Large intestine (tissue), 3 donors: ENCODE results near the gene RILPL2. TPM values are rescaled to one million over a fixed set of nuclear protein-coding genes. Genes with fewer than 3 reads are reported as not detected.
A peak's percentile ranks its signal among the peaks of the same experiment; 100 is the strongest.
"Not testable (repeated sequence)": the region's sequence is repeated elsewhere in the genome, so short reads cannot be mapped to it uniquely, and the experiment has no call there.

ENCODE experiments used
- DNase-seq, 2 donors: peaks; one replicate each; pipeline versions ENCODE4 v3.0.0 to v3.0.0-alpha.2; 2013
- H3K27ac ChIP-seq: one replicate; pipeline ENCODE4 v1.5.1; 2013; ENCODE audit warnings: low read length
- H3K27me3 ChIP-seq: 2 replicates; pipeline ENCODE4 v1.6.1; 2013; ENCODE audit warnings: low read length; ENCODE audit not compliant: control insufficient read depth, insufficient read depth
- H3K36me3 ChIP-seq: 2 replicates; pipeline ENCODE4 v1.6.1; 2013; ENCODE audit warnings: low read length; ENCODE audit not compliant: control insufficient read depth, insufficient read depth
- H3K4me1 ChIP-seq: one replicate; pipeline ENCODE4 v1.6.1; 2013; ENCODE audit warnings: low read length; ENCODE audit not compliant: control insufficient read depth, insufficient read depth
- H3K4me3 ChIP-seq: one replicate; pipeline ENCODE4 v1.5.1; 2013; ENCODE audit warnings: low read length
- H3K9me3 ChIP-seq: one replicate; pipeline ENCODE4 v1.6.1; 2013; ENCODE audit warnings: mild to moderate bottlenecking, low read depth, low read length, moderate library complexity; ENCODE audit not compliant: control insufficient read depth
- whole genome bisulfite sequencing: methylation state at CpG from one replicate; pipeline ENCODE4 v1.1.5; 2013; ENCODE audit warnings: low lambda C conversion rate; ENCODE audit not compliant: insufficient coverage; 5-methylcytosine and 5-hydroxymethylcytosine counted together
- polyA plus RNA-seq: library from polyadenylated mRNA; unstranded; fragments of 120-200 nt; gene quantifications from one replicate; pipeline ENCODE4 v1.2.1, GENCODE V29; 2013

Gene RILPL2
- polyA plus RNA-seq, 1 donor = 1.7 TPM

GRCh38 chr12:123384318-123384993, 52.0 kb downstream of the RILPL2 start:
- WGBS = 0% methylated on average over 1 of the region's 41 CpGs
- DNase-seq = peak in 1 of 2 donors; percentile 20
- H3K36me3 ChIP-seq = no peaks in the 10 kb centered on the region

GRCh38 chr12:123382684-123383083, 53.8 kb downstream of the RILPL2 start:
- peaks cover 14% of the 10 kb centered on the region for H3K4me1 ChIP-seq
- DNase-seq = no peak
- H3K4me3 ChIP-seq = no peak overlapping the region
- no peaks in the 10 kb centered on the region for H3K36me3 ChIP-seq
- no CpG with 5 or more reads among the region's 14 CpGs for WGBS
- no peak overlapping the region for H3K27ac ChIP-seq
- no peaks in the 10 kb centered on the region for H3K27me3 ChIP-seq
- H3K9me3 ChIP-seq = no peaks in the 10 kb centered on the region

More at GRCh38 chr12:123384318-123384993, 52.0 kb downstream of the RILPL2 start:
- no peaks in the 10 kb centered on the region for H3K27me3 ChIP-seq
- peak overlapping the region; percentile 72 for H3K4me3 ChIP-seq
- peaks cover 20% of the 10 kb centered on the region for H3K4me1 ChIP-seq
- peak overlapping the region; percentile 30 for H3K27ac ChIP-seq
- H3K9me3 ChIP-seq = no peaks in the 10 kb centered on the region

- no peak overlapping the region for H3K4me3 ChIP-seq
- no CpG with 5 or more reads among the region's 5 CpGs for WGBS
- no peak for DNase-seq
- no peaks in the 10 kb centered on the region for H3K4me1 ChIP-seq
- no peaks in the 10 kb centered on the region for H3K27me3 ChIP-seq
- no peaks in the 10 kb centered on the region for H3K36me3 ChIP-seq
- H3K27ac ChIP-seq = no peak overlapping the region
- no peaks in the 10 kb centered on the region for H3K9me3 ChIP-seq
Measured at GRCh38 chr12:123379391-123379790, 57.1 kb downstream of the RILPL2 start.

GRCh38 chr12:123372415-123372814, 64.1 kb downstream of the RILPL2 start:
- WGBS = 20% methylated on average over 1 of the region's 5 CpGs
- H3K36me3 ChIP-seq = not testable (repeated sequence)

GRCh38 chr12:123371667-123372368, 64.7 kb downstream of the RILPL2 start:
- H3K36me3 ChIP-seq, DNase-seq, H3K4me3 ChIP-seq, H3K9me3 ChIP-seq, H3K27ac ChIP-seq, H3K4me1 ChIP-seq, H3K27me3 ChIP-seq: not testable (repeated sequence)
- WGBS = no CpG with 5 or more reads among the region's 48 CpGs

More at GRCh38 chr12:123372415-123372814, 64.1 kb downstream of the RILPL2 start:
- H3K9me3 ChIP-seq, H3K27me3 ChIP-seq, DNase-seq, H3K4me1 ChIP-seq, H3K27ac ChIP-seq, H3K4me3 ChIP-seq: not testable (repeated sequence)

GRCh38 chr12:123369229-123369628, 67.3 kb downstream of the RILPL2 start:
- Histone ChIP-seq H3K4me3 (no peak overlapping the region), H3K36me3 (no peaks in the 10 kb centered on the region), H3K27ac (no peak overlapping the region), H3K4me1 (no peaks in the 10 kb centered on the region), H3K27me3 (no peaks in the 10 kb centered on the region), H3K9me3 (peaks cover 5% of the 10 kb centered on the region)
- DNase-seq = no peak
- no CpG with 5 or more reads among the region's 5 CpGs for WGBS

- H3K4me3 ChIP-seq, H3K36me3 ChIP-seq, H3K4me1 ChIP-seq, H3K27ac ChIP-seq, H3K9me3 ChIP-seq, H3K27me3 ChIP-seq, DNase-seq: not testable (repeated sequence)
- no CpG with 5 or more reads among the region's 7 CpGs for WGBS
Measured at GRCh38 chr12:123368431-123368830, 68.1 kb downstream of the RILPL2 start.

- H3K27ac ChIP-seq = no peak overlapping the region
- no CpG with 5 or more reads among the region's 4 CpGs for WGBS
Measured at GRCh38 chr12:123367511-123367910, 69.0 kb downstream of the RILPL2 start.

More at GRCh38 chr12:123367511-123367910, 69.0 kb downstream of the RILPL2 start:
- no peaks in the 10 kb centered on the region for H3K36me3 ChIP-seq
- no peak overlapping the region for H3K4me3 ChIP-seq
- no peak for DNase-seq
- peaks cover 5% of the 10 kb centered on the region for H3K9me3 ChIP-seq
- H3K4me1 ChIP-seq = peaks cover 7% of the 10 kb centered on the region
- no peaks in the 10 kb centered on the region for H3K27me3 ChIP-seq

Other genes with a start within 250 kb of the RILPL2 start
- gene MPHOSPH9, start 203.5 kb downstream of the RILPL2 start, polyA plus RNA-seq = 17.8 TPM
- 15.9 TPM for gene MTRFR, start 203.2 kb downstream of the RILPL2 start, polyA plus RNA-seq
- 82.9 TPM for gene CDK2AP1, start 164.8 kb downstream of the RILPL2 start, polyA plus RNA-seq
- 18.8 TPM for gene SBNO1, start 71.8 kb downstream of the RILPL2 start, polyA plus RNA-seq
- gene KMT5A, start 52.6 kb downstream of the RILPL2 start, polyA plus RNA-seq = 37.6 TPM
- gene SNRNP35, start 21.5 kb upstream of the RILPL2 start, polyA plus RNA-seq = 31.0 TPM
- gene RILPL1, start 97.0 kb upstream of the RILPL2 start, polyA plus RNA-seq = 9.7 TPM
- 233 TPM for gene TMED2, start 147.9 kb upstream of the RILPL2 start, polyA plus RNA-seq
- 37.9 TPM for gene DDX55, start 165.4 kb upstream of the RILPL2 start, polyA plus RNA-seq
- 42.8 TPM for gene EIF2B1, start 197.0 kb upstream of the RILPL2 start, polyA plus RNA-seq
- 33.9 TPM for gene GTF2H3, start 197.1 kb upstream of the RILPL2 start, polyA plus RNA-seq
- 8.6 TPM for gene TCTN2, start 234.4 kb upstream of the RILPL2 start, polyA plus RNA-seq